ENCODE results near the gene LRRK1. TPM values are rescaled to one million over a fixed set of nuclear protein-coding genes. Genes with fewer than 3 reads are reported as not detected.

Gene LRRK1
- total and polyA plus RNA-seq, 2 donors, result 3.4 to 6.7 TPM

GRCh38 chr15:100948430-100948762 lies 29.2 kb downstream of the LRRK1 start:
- Histone ChIP-seq H3K27ac (ENCODE audit: low read depth in 1 of 2, low read length in 1 of 2) (peak overlapping the region in 1 of 2 donors; percentile 56), H3K4me1 (ENCODE audit: control insufficient read depth in 2 of 2, insufficient read depth in 2 of 2, low read length in 2 of 2) (no peaks in the 10 kb centered on the region), H3K27me3 (ENCODE audit: control insufficient read depth in 2 of 2, insufficient read depth in 1 of 2, low read length in 1 of 2) (no peaks in the 10 kb centered on the region), H3K36me3 (ENCODE audit: control insufficient read depth in 2 of 2, insufficient read depth in 2 of 2, low read length in 1 of 2) (no peaks in the 10 kb centered on the region), H3K4me3 (ENCODE audit: low read length in 2 of 2) (no peak overlapping the region), H3K9me3 (ENCODE audit: control insufficient read depth in 2 of 2, insufficient read depth in 1 of 2, low read length in 1 of 2) (no peaks in the 10 kb centered on the region)
- no peak for DNase-seq (ENCODE audit: low read depth in 6 of 9, low spot score in 9 of 9)
- 97% methylated on average over 3 of the region's 3 CpGs for WGBS

- Histone ChIP-seq H3K36me3 (ENCODE audit: control insufficient read depth in 2 of 2, insufficient read depth in 2 of 2, low read length in 1 of 2) (no peaks in the 10 kb centered on the region), H3K4me1 (ENCODE audit: control insufficient read depth in 2 of 2, insufficient read depth in 2 of 2, low read length in 2 of 2) (no peaks in the 10 kb centered on the region), H3K27me3 (ENCODE audit: control insufficient read depth in 2 of 2, insufficient read depth in 1 of 2, low read length in 1 of 2) (no peaks in the 10 kb centered on the region), H3K4me3 (ENCODE audit: low read length in 2 of 2) (no peak overlapping the region), H3K27ac (ENCODE audit: low read depth in 1 of 2, low read length in 1 of 2) (no peak overlapping the region), H3K9me3 (ENCODE audit: control insufficient read depth in 2 of 2, insufficient read depth in 1 of 2, low read length in 1 of 2) (no peaks in the 10 kb centered on the region)
- DNase-seq (ENCODE audit: low read depth in 6 of 9, low spot score in 9 of 9), result no peak
- 93% methylated on average over 1 of the region's 1 CpG for WGBS
Observed at GRCh38 chr15:100949691-100950090, 30.5 kb downstream of the LRRK1 start.

GRCh38 chr15:100951965-100952364 lies 32.8 kb downstream of the LRRK1 start:
- Histone ChIP-seq H3K4me3 (ENCODE audit: low read length in 2 of 2) (no peak overlapping the region), H3K27ac (ENCODE audit: low read depth in 1 of 2, low read length in 1 of 2) (no peak overlapping the region), H3K9me3 (ENCODE audit: control insufficient read depth in 2 of 2, insufficient read depth in 1 of 2, low read length in 1 of 2) (no peaks in the 10 kb centered on the region), H3K27me3 (ENCODE audit: control insufficient read depth in 2 of 2, insufficient read depth in 1 of 2, low read length in 1 of 2) (no peaks in the 10 kb centered on the region), H3K36me3 (ENCODE audit: control insufficient read depth in 2 of 2, insufficient read depth in 2 of 2, low read length in 1 of 2) (no peaks in the 10 kb centered on the region), H3K4me1 (ENCODE audit: control insufficient read depth in 2 of 2, insufficient read depth in 2 of 2, low read length in 2 of 2) (no peaks in the 10 kb centered on the region)
- DNase-seq (ENCODE audit: low read depth in 6 of 9, low spot score in 9 of 9), result no peak
- WGBS, result 63% methylated on average over 5 of the region's 5 CpGs

GRCh38 chr15:100952566-100952965 lies 33.4 kb downstream of the LRRK1 start:
- no peaks in the 10 kb centered on the region for H3K36me3 ChIP-seq (ENCODE audit: control insufficient read depth in 2 of 2, insufficient read depth in 2 of 2, low read length in 1 of 2)
- H3K27ac ChIP-seq (ENCODE audit: low read depth in 1 of 2, low read length in 1 of 2), result no peak overlapping the region
- H3K4me1 ChIP-seq (ENCODE audit: control insufficient read depth in 2 of 2, insufficient read depth in 2 of 2, low read length in 2 of 2), result no peaks in the 10 kb centered on the region
- no peak overlapping the region for H3K4me3 ChIP-seq (ENCODE audit: low read length in 2 of 2)
- no peaks in the 10 kb centered on the region for H3K27me3 ChIP-seq (ENCODE audit: control insufficient read depth in 2 of 2, insufficient read depth in 1 of 2, low read length in 1 of 2)
- H3K9me3 ChIP-seq (ENCODE audit: control insufficient read depth in 2 of 2, insufficient read depth in 1 of 2, low read length in 1 of 2), result no peaks in the 10 kb centered on the region
- 96% methylated on average over 3 of the region's 3 CpGs for WGBS
- DNase-seq (ENCODE audit: low read depth in 6 of 9, low spot score in 9 of 9), result no peak

GRCh38 chr15:100958326-100959065 lies 39.3 kb downstream of the LRRK1 start:
- Histone ChIP-seq H3K27ac (ENCODE audit: low read depth in 1 of 2, low read length in 1 of 2) (no peak overlapping the region), H3K36me3 (ENCODE audit: control insufficient read depth in 2 of 2, insufficient read depth in 2 of 2, low read length in 1 of 2) (no peaks in the 10 kb centered on the region), H3K9me3 (ENCODE audit: control insufficient read depth in 2 of 2, insufficient read depth in 1 of 2, low read length in 1 of 2) (no peaks in the 10 kb centered on the region), H3K27me3 (ENCODE audit: control insufficient read depth in 2 of 2, insufficient read depth in 1 of 2, low read length in 1 of 2) (no peaks in the 10 kb centered on the region), H3K4me1 (ENCODE audit: control insufficient read depth in 2 of 2, insufficient read depth in 2 of 2, low read length in 2 of 2) (no peaks in the 10 kb centered on the region), H3K4me3 (ENCODE audit: low read length in 2 of 2) (no peak overlapping the region)
- DNase-seq (ENCODE audit: low read depth in 6 of 9, low spot score in 9 of 9), result no peak
- WGBS, result 73% methylated on average over 10 of the region's 10 CpGs

GRCh38 chr15:100959066-100960050 lies 40.2 kb downstream of the LRRK1 start:
- no peaks in the 10 kb centered on the region for H3K27me3 ChIP-seq (ENCODE audit: control insufficient read depth in 2 of 2, insufficient read depth in 1 of 2, low read length in 1 of 2)
- no peaks in the 10 kb centered on the region for H3K9me3 ChIP-seq (ENCODE audit: control insufficient read depth in 2 of 2, insufficient read depth in 1 of 2, low read length in 1 of 2)
- no peak for DNase-seq (ENCODE audit: low read depth in 6 of 9, low spot score in 9 of 9)
- H3K36me3 ChIP-seq (ENCODE audit: control insufficient read depth in 2 of 2, insufficient read depth in 2 of 2, low read length in 1 of 2), result no peaks in the 10 kb centered on the region
- no peak overlapping the region for H3K27ac ChIP-seq (ENCODE audit: low read depth in 1 of 2, low read length in 1 of 2)
- 73% methylated on average over 14 of the region's 14 CpGs for WGBS
- H3K4me1 ChIP-seq (ENCODE audit: control insufficient read depth in 2 of 2, insufficient read depth in 2 of 2, low read length in 2 of 2), result no peaks in the 10 kb centered on the region
- H3K4me3 ChIP-seq (ENCODE audit: low read length in 2 of 2), result no peak overlapping the region

GRCh38 chr15:100966997-100967396 lies 47.8 kb downstream of the LRRK1 start:
- Histone ChIP-seq H3K4me3 (ENCODE audit: low read length in 2 of 2) (no peak overlapping the region), H3K27ac (ENCODE audit: low read depth in 1 of 2, low read length in 1 of 2) (no peak overlapping the region), H3K27me3 (ENCODE audit: control insufficient read depth in 2 of 2, insufficient read depth in 1 of 2, low read length in 1 of 2) (peaks cover 0 to 12% of the 10 kb centered on the region in 2 donors), H3K36me3 (ENCODE audit: control insufficient read depth in 2 of 2, insufficient read depth in 2 of 2, low read length in 1 of 2) (no peaks in the 10 kb centered on the region), H3K4me1 (ENCODE audit: control insufficient read depth in 2 of 2, insufficient read depth in 2 of 2, low read length in 2 of 2) (no peaks in the 10 kb centered on the region), H3K9me3 (ENCODE audit: control insufficient read depth in 2 of 2, insufficient read depth in 1 of 2, low read length in 1 of 2) (no peaks in the 10 kb centered on the region)
- WGBS, result 85% methylated on average over 4 of the region's 4 CpGs
- no peak for DNase-seq (ENCODE audit: low read depth in 6 of 9, low spot score in 9 of 9)

- 94% methylated on average over 3 of the region's 3 CpGs for WGBS
- H3K9me3 ChIP-seq (ENCODE audit: control insufficient read depth in 2 of 2, insufficient read depth in 1 of 2, low read length in 1 of 2), result no peaks in the 10 kb centered on the region
- H3K27ac ChIP-seq (ENCODE audit: low read depth in 1 of 2, low read length in 1 of 2), result no peak overlapping the region
- no peaks in the 10 kb centered on the region for H3K36me3 ChIP-seq (ENCODE audit: control insufficient read depth in 2 of 2, insufficient read depth in 2 of 2, low read length in 1 of 2)
- no peak overlapping the region for H3K4me3 ChIP-seq (ENCODE audit: low read length in 2 of 2)
- peaks cover 10 to 23% of the 10 kb centered on the region in 2 donors for H3K27me3 ChIP-seq (ENCODE audit: control insufficient read depth in 2 of 2, insufficient read depth in 1 of 2, low read length in 1 of 2)
- H3K4me1 ChIP-seq (ENCODE audit: control insufficient read depth in 2 of 2, insufficient read depth in 2 of 2, low read length in 2 of 2), result no peaks in the 10 kb centered on the region
- no peak for DNase-seq (ENCODE audit: low read depth in 6 of 9, low spot score in 9 of 9)
Observed at GRCh38 chr15:100968050-100968966, 49.2 kb downstream of the LRRK1 start.
